ENCODE data around the gene TNC.
"Not testable (repeated sequence)": the region's sequence is repeated elsewhere in the genome, so short reads cannot be mapped to it uniquely, and the experiment has no call there.

Gene TNC

GRCh38 chr9:115133649-115134048 lies 15.7 kb upstream of the TNC start:
- DNase-seq, result no peak

GRCh38 chr9:115132648-115133047 lies 14.7 kb upstream of the TNC start:
- no peak for DNase-seq

- no peak for DNase-seq
Observed at GRCh38 chr9:115130176-115130575, 12.2 kb upstream of the TNC start.

GRCh38 chr9:115128726-115129125 lies 10.8 kb upstream of the TNC start:
- not testable (repeated sequence) for DNase-seq

- no peak for DNase-seq
Observed at GRCh38 chr9:115127191-115127817, 9.3 kb upstream of the TNC start.

- no peak for DNase-seq
Observed at GRCh38 chr9:115126404-115126803, 8.4 kb upstream of the TNC start.

- DNase-seq, result no peak
Observed at GRCh38 chr9:115122937-115123336, 5.0 kb upstream of the TNC start.

- no peak for DNase-seq
Observed at GRCh38 chr9:115121181-115121580, 3.2 kb upstream of the TNC start.

GRCh38 chr9:115118879-115119218 lies 892 bp upstream of the TNC start:
- peak; percentile 61 for DNase-seq

- no peak for DNase-seq
Observed at GRCh38 chr9:115116421-115117284, 1.3 kb downstream of the TNC start.

- DNase-seq, result no peak
Observed at GRCh38 chr9:115115924-115116323, 2.0 kb downstream of the TNC start.

- no peak for DNase-seq
Observed at GRCh38 chr9:115115117-115115880, 2.7 kb downstream of the TNC start.

- DNase-seq, result no peak
Observed at GRCh38 chr9:115114546-115114945, 3.4 kb downstream of the TNC start.

- DNase-seq, result no peak
Observed at GRCh38 chr9:115114084-115114483, 3.9 kb downstream of the TNC start.

- DNase-seq, result no peak
Observed at GRCh38 chr9:115111874-115112273, 6.1 kb downstream of the TNC start.

GRCh38 chr9:115109486-115109885 lies 8.5 kb downstream of the TNC start:
- DNase-seq, result no peak

- DNase-seq, result no peak
Observed at GRCh38 chr9:115107701-115108100, 10.3 kb downstream of the TNC start.

GRCh38 chr9:115106642-115107041 lies 11.3 kb downstream of the TNC start:
- no peak for DNase-seq

- no peak for DNase-seq
Observed at GRCh38 chr9:115106001-115106400, 12.0 kb downstream of the TNC start.

GRCh38 chr9:115104908-115105307 lies 13.0 kb downstream of the TNC start:
- no peak for DNase-seq

GRCh38 chr9:115103746-115104477 lies 14.0 kb downstream of the TNC start:
- no peak for DNase-seq

GRCh38 chr9:115099901-115100300 lies 18.1 kb downstream of the TNC start:
- no peak for DNase-seq

Measured in NCI-H345 (cell line).